NCI-H526 treated with DMSO at 0.1 percent for 48 hours (cell line): ENCODE results near the gene FMC1.
"Not testable (repeated sequence)": the region's sequence is repeated elsewhere in the genome, so short reads cannot be mapped to it uniquely, and the experiment has no call there.

Experiments used
- DNase-seq: peaks from one replicate; lab custom pipeline; 2025; lab: John Stamatoyannopoulos, UW

Gene FMC1

GRCh38 chr7:139341058-139341775, at the start of gene FMC1:
Gene FMC1, plus strand, starts transcription at chr7:139341337. Its CDS starts 48 bp downstream, at chr7:139341385.
- peak; percentile 88 for DNase-seq

- DNase-seq: no peak
Observed at GRCh38 chr7:139292821-139293220, 48.3 kb upstream of the FMC1 start.

GRCh38 chr7:139293534-139293933, 47.6 kb upstream of the FMC1 start:
- no peak for DNase-seq

GRCh38 chr7:139294241-139294640, 46.9 kb upstream of the FMC1 start:
- no peak for DNase-seq

- no peak for DNase-seq
Observed at GRCh38 chr7:139294951-139295575, 46.1 kb upstream of the FMC1 start.

- DNase-seq: no peak
Observed at GRCh38 chr7:139297795-139298194, 43.3 kb upstream of the FMC1 start.

GRCh38 chr7:139299296-139299695, 41.8 kb upstream of the FMC1 start:
- DNase-seq: no peak

- no peak for DNase-seq
Observed at GRCh38 chr7:139300390-139300789, 40.7 kb upstream of the FMC1 start.

GRCh38 chr7:139304517-139304916, 36.6 kb upstream of the FMC1 start:
- DNase-seq: no peak

- DNase-seq: no peak
Observed at GRCh38 chr7:139317939-139318505, 23.1 kb upstream of the FMC1 start.

- DNase-seq: no peak
Observed at GRCh38 chr7:139321071-139321745, 19.9 kb upstream of the FMC1 start.

GRCh38 chr7:139324709-139325108, 16.4 kb upstream of the FMC1 start:
- DNase-seq: not testable (repeated sequence)

- DNase-seq: no peak
Observed at GRCh38 chr7:139328375-139328774, 12.8 kb upstream of the FMC1 start.

- no peak for DNase-seq
Observed at GRCh38 chr7:139329119-139329518, 12.0 kb upstream of the FMC1 start.

GRCh38 chr7:139330333-139331030, 10.7 kb upstream of the FMC1 start:
- no peak for DNase-seq

GRCh38 chr7:139332697-139333359, 8.3 kb upstream of the FMC1 start:
- no peak for DNase-seq

- DNase-seq: not testable (repeated sequence)
Observed at GRCh38 chr7:139333443-139333842, 7.7 kb upstream of the FMC1 start.

- DNase-seq: no peak
Observed at GRCh38 chr7:139334399-139335150, 6.6 kb upstream of the FMC1 start.

GRCh38 chr7:139339025-139339424, 2.1 kb upstream of the FMC1 start:
- no peak for DNase-seq

GRCh38 chr7:139339698-139340036, 1.5 kb upstream of the FMC1 start:
- DNase-seq: no peak
